HG02981 (cell line): ENCODE measurements around the gene CIT.

Source experiments
- ATAC-seq: cut with Tn5 transposase; IDR thresholded peaks from one replicate; pipeline ENCODE4 v1.9.1; 2021; ENCODE audit warnings: mild to moderate bottlenecking, moderate library complexity; ENCODE audit not compliant: unreplicated experiment

CIT gene

DNA sequence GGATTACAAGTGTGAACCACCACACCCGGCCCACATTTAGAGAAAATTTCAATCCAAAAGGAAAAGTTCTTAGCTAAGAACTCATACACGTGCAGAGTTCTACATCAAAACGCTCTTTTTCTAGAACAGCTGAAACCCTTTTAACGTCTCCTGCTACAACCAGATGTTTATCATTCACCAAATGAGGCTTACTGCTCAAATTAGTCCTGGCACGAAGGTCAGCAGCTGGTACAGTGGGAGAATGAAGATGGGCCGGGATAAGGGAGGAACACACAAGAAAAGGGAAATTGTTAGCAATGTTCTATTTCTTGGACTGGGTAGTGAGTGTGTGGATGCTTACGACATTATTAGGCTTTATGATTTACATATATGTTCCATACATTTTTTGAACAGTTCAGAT lies 171.9 kb downstream of the CIT start:
- no peak for ATAC-seq

DNA sequence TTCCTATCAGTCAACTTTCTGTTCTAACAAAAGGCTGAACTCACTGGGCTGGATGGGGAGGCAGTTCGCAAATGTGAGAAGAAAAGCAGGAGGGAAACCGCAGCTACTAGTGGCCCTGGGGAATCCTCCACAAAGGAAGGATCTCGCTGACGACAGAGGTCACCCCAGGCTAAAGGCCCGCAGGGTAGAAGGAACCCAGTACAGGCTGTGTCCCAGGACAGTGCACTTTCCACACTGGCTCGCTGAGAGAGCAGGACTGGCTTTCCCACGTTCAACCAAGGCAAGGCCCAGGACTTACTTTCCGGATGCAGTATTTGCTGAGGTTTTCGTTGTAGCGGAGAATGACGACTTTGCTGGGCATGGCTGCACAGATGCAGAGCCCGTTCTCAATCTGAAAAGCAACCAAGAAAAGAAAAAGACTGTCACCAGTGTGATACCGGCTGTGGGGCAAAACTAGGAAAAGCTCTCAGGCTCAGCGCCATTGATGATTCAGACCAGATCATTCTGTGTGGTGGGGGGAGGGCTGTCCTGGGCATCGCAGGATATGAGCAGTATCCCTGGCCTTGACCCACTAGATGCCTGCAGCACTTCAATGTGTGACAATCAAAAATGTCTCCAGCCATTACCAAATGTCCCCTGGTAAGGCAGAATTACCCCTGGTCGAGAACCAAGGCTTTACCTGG lies 172.9 kb downstream of the CIT start:
- no peak for ATAC-seq

DNA sequence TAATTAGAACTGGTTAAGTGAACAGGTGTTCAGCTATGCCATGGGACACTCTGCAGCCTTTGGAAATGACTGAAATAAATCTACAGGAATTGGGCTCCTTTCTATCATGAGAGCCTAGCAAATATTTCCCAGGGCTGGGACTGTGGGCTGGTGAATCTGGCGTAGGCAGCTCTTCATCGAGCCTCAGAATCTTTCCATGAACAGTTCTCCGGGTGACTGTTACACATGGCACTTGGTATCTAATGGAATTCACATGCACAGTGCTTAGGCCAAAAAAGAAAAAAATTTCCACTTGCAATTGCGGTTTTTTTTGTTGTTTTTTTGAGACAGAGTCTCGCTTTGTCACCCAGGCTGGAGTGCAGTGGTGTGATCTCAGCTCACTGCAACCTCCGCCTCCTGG lies 177.0 kb downstream of the CIT start:
- ATAC-seq = no peak

DNA sequence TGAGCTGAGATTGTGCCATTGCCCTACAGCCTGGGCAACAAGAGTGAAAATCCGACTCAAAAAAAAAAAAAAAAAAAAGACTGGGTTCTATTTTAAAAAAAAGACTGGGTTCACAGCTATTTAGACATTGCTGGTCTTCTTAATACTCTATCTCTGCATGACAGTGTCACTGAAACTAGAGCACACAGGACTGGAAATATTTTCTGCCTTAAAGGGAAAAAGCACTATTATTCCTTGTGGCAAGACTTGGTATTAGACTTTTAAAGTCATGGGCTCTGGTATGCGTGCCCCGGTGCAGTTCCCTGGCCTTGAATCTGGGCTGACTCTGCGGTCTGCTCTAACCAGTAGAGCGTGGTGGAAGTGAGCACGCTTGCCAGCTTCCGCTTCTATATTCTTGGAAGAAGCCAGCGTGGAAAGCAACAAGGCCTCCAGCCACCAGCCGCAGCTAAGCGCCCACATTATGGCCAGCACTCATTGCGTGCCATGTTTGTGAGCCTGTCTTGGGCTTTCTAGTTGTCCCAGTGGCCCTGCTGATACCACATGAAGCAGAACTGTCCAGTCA lies 177.8 kb downstream of the CIT start:
- no peak for ATAC-seq

DNA sequence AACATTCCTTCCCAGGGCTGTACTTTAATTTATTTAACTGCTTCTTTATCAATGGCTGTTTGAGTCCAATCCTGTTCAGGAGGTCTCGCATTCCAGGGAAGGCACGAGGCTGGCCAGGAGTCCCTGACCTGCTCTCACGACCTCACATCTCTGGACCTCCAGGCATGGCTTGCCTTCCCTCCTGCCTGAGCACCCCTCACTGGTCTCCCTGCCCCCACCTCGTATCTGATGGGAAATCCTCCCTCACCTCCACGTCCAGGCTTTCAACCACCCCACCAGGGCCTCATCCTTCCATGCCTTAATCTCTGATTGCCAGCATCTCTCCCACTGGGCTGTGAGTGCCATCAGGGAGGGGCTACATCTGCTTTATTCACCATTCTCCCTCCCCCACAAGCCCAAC lies 180.2 kb downstream of the CIT start:
- ATAC-seq = no peak

DNA sequence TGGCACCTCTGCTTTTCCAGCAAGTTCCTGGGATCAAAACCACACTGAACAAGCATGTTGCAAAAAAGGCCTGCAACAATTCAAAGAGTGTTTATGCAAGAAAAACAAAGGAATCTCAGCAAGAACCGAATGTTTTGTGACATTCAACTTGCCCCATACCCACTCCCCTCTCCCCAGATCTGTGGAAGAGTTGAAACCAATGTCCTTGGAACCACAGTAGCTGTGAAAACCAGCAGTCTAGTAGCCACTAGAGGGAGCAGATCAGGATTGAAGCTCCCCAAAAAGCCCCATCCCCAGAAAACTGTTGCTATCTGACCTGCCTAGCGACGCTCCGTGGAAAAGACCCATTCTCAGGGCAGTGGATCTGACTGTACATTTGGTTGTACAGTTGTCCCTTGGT lies 182.1 kb downstream of the CIT start:
- no peak for ATAC-seq

DNA sequence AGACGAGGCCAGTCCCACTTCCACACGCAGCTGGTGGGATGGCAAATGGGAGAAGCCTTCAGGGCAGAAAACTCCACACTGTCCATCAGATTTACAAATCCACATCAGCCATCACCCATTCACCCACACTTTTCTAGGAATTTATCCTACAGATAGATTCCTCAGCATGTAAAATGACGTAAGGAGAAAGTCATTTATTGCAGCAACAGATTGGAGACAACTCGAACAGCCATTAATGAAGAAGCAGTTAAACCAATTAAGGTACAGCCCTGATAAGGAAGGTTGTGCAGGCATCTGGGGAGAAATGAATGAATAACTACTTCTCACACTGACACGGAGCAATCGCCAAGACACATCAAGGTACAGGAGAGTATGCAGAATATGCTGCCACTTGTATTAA lies 183.0 kb downstream of the CIT start:
- no peak for ATAC-seq

DNA sequence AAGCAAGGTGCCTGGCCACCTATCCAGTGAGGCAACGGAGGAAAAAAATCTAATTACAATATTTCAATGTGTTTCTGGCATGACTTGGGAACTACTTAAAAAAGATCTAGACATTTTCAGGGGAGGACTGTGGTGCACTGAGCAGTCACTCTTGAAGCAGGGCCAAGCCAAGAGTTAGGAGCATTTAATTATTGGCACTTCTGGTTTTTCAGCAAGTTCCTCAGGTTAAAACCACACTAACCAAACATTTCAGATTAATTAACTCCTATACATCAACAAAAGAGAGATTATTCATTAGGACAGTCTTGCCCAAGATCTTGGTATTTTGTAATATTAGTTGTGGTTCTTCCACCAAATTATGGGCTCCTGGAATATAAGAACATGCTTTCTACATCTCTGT lies 183.6 kb downstream of the CIT start:
- ATAC-seq = no peak

DNA sequence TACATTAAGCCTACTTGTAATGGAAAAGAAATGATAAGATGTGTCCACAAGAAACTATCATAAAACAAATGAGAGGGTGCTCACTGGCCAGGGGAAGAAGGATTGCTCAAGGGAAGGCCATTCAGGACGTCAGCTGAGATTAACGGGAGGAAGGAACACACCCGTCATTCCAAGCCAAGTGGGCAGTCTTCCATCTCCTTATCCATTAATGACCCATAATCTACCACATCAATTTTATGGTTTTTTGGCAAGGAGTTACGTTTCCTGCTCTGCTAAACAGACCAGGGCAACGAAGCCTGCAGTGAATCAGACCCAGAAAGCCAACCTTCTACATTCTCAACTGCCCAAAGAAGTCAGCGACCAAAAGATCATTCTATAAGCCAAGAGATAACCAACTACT lies 184.1 kb downstream of the CIT start:
- no peak for ATAC-seq

DNA sequence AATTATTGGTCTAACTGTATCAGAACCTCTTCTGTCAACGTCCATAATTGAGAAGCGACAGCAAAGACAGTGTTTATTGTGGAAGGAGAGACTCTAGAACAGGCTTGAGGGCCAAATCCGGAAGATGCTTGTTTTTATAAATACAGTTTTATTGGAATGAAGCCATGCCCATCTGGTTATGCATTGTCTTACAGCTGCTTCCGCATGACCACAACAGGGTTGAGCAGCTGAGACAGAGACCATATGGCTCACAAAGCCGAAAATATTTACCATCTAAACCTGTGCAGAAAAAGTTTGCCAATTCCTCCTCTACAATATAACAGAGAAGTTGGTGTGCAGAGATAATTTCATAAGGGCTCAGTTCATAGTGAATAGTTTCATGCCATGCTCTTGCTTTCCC lies 184.7 kb downstream of the CIT start:
- no peak for ATAC-seq

DNA sequence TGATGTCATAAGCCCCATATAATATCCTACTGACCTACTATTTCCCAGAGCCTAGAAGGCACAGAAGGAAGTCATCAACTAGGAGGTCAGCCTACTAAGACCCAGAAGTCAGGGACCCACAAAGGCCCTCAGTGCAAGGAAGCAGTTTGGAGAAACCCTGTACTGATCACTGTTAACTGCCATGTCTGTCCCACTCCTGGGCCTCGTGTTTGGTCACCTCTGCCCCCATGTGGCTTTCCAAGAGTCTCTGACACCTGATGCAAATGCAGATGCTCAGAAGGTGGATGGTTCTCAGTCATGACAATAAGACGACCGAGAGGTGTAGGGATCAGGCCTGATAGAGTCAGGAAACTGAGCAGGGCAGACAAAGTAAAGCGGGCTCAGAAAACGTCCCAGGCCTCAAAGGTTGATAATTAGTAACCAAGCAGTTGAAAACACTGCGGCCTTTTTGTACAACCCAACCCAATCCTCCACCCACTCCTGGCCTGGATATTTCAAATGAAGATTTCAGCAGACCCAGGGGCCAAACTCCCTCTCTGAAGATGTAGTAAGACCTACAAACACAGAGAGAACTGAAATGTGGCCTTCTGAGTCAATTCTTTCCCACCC lies 185.8 kb downstream of the CIT start:
- no peak for ATAC-seq

DNA sequence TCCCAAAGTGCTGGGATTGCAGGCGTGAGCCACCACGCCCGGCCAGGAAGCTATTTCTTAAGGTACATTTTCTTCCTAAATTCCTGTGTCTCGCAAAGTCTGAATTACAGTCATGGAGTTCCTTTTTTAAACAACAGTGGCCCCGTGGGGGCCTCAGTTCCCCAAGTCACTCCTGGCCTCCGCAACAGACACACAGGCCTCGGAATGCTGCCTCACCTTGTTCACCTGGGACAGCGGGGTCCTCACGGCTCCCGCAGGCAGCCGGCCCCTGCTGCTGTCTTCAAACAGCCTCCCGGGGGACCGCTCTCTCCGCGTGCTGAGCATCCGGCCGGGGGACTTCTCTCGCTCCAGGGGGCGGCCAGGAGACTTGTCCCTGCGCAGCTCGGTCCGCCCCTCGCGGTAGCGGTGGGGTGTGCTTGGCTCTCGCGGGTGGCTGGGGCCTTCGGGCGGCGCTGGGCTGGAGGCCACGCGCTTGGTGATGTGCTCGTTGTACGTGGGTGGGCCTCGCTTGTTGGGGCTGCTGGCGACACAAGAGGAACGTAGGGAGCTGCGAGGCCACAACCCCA lies 187.1 kb downstream of the CIT start:
- ATAC-seq = no peak

DNA sequence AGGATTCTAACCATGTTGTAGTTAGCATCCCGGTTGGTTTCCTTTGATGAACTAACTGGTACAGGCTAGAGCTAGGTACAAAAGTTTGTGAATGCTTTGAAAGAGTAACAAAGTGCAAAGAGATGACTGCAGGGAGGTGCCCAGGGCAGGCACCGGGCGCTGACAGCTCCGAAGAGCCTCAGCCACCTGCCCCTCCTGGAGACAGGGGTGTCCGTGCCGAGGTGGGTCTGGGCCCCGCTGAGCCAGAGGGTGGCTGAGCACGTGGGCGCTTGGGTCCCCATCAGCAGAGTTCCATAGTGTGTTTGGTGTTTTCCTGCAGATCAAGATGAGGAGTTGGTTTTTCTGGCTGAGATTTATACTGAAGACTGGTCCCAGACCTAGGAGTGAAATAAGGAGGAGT lies 189.2 kb downstream of the CIT start:
- no peak for ATAC-seq

DNA sequence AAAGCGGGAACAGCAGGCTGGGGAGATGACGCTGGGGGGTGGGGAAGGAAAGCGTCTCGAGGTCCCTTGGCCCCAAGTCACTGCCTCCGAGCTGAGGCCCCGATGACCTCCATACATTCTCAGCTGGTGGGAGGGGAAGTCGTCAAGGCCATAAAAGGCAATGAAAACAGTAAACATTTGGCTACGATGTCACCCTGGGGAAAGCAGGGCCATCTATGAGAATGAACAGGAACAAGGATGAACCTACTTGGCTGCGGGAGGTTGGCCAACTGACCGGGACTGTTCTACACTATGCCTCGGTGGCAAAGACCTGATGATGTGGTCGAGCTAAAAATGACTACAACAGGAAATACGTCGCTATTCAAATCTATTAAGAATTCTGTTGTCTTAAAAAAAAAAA lies 189.7 kb downstream of the CIT start:
- no peak for ATAC-seq

DNA sequence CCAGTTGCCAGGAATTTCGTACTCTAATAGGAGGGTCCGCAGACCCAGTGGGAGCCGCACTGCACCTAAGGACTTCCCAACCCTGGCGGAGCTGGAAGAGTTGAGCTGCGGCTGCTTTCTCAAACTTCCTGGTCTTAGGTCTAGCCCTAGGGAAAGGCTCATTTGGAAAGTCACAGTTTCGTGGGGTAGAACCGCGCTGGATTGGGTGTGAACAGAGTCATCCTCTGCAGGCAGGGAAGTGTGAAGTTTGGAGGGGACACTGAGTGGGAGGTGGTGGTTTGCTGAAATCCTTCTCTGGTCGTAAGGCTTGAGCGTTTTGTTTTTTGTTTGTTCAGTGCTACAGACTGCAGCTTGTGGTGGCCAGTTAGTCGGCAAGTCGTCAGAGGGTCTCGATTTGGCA lies 190.3 kb downstream of the CIT start:
- no peak for ATAC-seq

DNA sequence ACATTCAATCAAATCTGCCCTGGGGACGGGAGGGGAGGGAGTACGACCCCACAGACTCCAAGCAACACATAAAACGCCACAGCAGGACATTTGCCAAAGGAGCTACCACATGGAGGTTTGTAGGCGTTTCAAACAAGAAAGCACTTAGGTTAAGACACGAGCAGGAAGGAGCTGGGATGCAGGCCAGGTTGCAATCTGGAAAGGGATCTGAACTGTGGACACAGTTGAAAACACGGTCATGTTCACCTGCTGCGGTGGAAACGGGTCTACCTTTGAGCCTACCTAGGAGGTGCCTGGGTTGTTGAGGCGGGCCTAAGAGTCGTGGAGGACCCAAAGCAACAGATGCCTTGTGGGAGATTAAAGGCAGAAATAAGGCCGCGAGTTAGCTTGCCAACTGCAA lies 190.8 kb downstream of the CIT start:
- no peak for ATAC-seq

DNA sequence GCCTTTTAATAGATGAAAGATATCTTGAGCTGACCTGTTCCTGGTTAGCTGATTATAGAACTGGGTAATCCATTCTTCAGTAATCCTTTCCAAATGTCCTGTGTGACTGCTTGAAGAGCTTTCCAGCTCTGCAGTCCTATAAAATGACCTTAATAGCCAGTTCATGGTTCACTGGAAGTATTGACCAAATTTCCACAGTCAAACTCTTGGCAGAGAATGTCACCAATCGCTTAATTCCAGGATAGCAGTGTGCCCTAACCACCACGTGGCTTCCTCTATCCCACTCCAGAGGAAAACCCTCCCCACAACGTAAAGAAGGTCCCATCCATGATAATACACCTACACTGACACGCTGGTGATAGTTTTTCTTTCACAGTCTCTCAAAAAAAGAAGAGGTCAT lies 191.7 kb downstream of the CIT start:
- ATAC-seq = no peak

DNA sequence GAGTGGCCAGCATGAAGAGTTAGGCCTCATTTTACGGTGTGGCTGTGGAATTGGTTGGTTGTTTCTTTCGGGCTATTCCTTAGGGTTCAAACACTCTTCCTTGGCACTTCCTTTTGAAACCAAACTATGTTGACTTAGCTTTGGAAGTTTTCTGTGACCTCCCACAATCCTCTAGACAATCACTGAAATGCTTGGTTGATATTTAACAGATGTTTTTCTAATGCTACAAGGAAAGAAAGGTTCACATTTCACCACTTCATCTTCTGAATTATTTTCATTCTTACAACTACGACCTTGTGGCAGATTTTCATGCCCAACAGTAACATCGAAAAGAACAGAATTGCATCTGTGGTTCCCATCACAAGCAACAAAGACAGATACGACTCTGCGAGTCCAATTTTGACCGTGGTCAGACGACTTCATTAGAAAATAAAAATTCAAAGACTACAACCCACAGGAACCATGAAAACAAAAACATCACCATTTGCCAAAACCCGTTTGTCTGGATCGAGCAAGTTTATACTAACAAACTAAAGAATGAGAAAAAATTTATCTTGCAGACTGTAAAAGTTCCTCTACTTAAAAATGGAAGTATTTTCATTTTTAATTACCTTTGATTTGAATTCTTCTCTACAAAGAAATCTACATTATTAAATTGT lies 192.3 kb downstream of the CIT start:
- no peak for ATAC-seq

DNA sequence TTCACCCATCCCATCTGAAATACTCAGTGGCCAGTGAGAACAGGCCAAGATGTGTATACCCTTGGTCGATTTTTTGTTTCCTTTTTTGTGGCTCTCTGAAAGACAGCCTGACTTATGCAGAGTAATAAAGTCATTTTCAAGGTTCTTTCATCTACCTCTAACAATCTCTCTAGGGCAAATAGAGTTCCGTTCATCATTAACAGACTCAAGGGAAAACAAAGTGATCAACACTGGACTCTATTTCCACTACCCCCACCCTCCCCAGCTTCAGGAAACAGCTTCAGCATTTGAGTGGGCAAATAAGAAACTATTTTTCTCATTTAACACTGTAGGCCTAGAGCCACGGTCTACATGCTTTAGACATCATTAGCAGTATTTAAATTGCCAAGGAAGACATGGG lies 193.3 kb downstream of the CIT start:
- ATAC-seq = no peak

DNA sequence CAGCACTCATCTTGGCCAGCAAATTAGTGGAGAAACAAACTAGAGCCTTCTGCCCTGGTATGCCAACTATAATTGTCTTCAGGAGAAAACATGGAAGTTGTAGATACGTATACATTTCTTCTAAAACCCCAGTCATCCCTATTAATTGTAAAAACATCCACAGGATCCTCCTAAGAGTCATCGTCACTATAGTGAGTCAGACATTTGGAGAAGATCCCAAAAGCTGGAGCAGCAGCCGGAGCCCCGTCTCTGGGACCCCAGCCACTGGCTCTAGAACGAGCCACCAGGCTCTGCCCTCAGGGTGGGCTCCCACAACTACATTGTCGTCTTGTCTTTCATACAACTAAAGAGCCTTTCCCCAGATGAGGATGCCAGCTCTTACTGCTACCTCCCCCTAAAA lies 193.7 kb downstream of the CIT start:
- ATAC-seq = no peak

DNA sequence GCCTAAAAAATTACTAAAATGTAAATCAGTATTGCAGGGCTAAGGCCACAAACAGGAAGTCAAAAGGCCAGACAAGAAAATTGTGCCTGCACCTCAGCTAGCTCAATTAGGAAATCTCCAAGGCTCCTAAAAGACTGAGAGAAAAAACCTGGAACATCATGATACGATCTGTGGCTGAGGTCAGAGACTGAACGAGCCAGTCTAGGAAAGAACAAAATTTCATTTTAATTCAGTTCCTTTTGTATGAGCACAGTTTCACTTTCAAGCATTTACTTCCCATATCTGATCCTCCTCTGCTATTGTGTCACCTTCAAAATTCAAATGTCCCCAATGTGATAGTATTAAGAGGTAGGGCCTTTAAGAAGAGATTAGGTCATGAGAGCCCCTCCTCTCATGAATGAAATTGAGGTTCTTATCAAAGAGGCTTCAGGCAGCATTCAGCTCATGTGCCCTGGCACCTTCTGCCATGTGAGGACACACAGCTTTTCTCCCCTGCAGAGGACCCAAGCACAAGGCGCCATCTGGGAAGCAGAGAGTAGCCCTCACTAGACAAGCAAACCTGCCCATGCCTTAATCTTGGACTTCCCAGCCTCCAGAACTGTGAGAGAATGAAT lies 194.4 kb downstream of the CIT start:
- ATAC-seq = peak; percentile 34
